ENCODE results near the gene SERPINA3. TPM values are rescaled to one million over a fixed set of nuclear protein-coding genes. Genes with fewer than 3 reads are reported as not detected.

SERPINA3 gene
- total RNA-seq, 5 donors from 2014 or later (not counting 1 experiment from before 2014, with no cell fraction given), result 4.0 to 6.1 (median 4.4) TPM; not detected in 2

GRCh38 chr14:94597788-94598187 is 14.4 kb upstream of the SERPINA3 start:
- DNase-seq, result no peak
- Mint-ChIP-seq H3K27ac (no peak overlapping the region), H3K9me3 (no peaks in the 10 kb centered on the region), H3K4me3 (no peak overlapping the region), H3K27me3 (peaks cover 15 to 19% of the 10 kb centered on the region in 2 donors), H3K36me3 (no peaks in the 10 kb centered on the region), H3K4me1 (no peaks in the 10 kb centered on the region)
- ChIA-PET POLR2A (no interaction called here), CTCF (no interaction called here)
- 100% methylated on average over 4 of the region's 5 CpGs for WGBS (ENCODE audit: insufficient coverage)
- Histone ChIP-seq H3K4me1 (ENCODE audit: control insufficient read depth in 1 of 2, extremely low read depth in 1 of 2, insufficient read depth in 2 of 2, low read length in 2 of 2) (no peaks in the 10 kb centered on the region), H3K36me3 (ENCODE audit: control insufficient read depth in 2 of 2, extremely low read depth in 1 of 2, insufficient read depth in 1 of 2, low read length in 1 of 2) (no peaks in the 10 kb centered on the region), H3K27ac (ENCODE audit: low read length) (no peak overlapping the region), H3K27me3 (replicated peaks in 1 of 2; ENCODE audit: control insufficient read depth in 2 of 2, extremely low read depth in 1 of 2, insufficient read depth in 2 of 2, low read length in 1 of 2) (peaks cover 0 to 19% of the 10 kb centered on the region in 2 experiments), H3K4me3 (ENCODE audit: control insufficient read depth in 1 of 2, extremely low read depth in 1 of 2, low read length in 1 of 2) (no peak overlapping the region), H3K9me3 (no peaks in the 10 kb centered on the region)
- no peak for ATAC-seq (replicated peaks in 1 of 4)

- H3K27ac ChIP-seq (ENCODE audit: low read length), result no peak overlapping the region
- ChIA-PET POLR2A (no interaction called here), CTCF (no interaction called here)
- no peaks in the 10 kb centered on the region for H3K36me3 ChIP-seq (ENCODE audit: control insufficient read depth in 2 of 2, extremely low read depth in 1 of 2, insufficient read depth in 1 of 2, low read length in 1 of 2)
- no peaks in the 10 kb centered on the region for H3K9me3 ChIP-seq
- Mint-ChIP-seq H3K36me3 (no peaks in the 10 kb centered on the region), H3K4me3 (no peak overlapping the region), H3K9me3 (no peaks in the 10 kb centered on the region), H3K27ac (no peak overlapping the region), H3K4me1 (no peaks in the 10 kb centered on the region), H3K27me3 (peaks cover 15 to 19% of the 10 kb centered on the region in 2 donors)
- H3K4me3 ChIP-seq (ENCODE audit: control insufficient read depth in 1 of 2, extremely low read depth in 1 of 2, low read length in 1 of 2), result no peak overlapping the region
- DNase-seq, result no peak
- 74% methylated on average over 7 of the region's 7 CpGs for WGBS (ENCODE audit: insufficient coverage)
- peaks cover 0 to 21% of the 10 kb centered on the region in 2 experiments for H3K27me3 ChIP-seq (replicated peaks in 1 of 2; ENCODE audit: control insufficient read depth in 2 of 2, extremely low read depth in 1 of 2, insufficient read depth in 2 of 2, low read length in 1 of 2)
- H3K4me1 ChIP-seq (ENCODE audit: control insufficient read depth in 1 of 2, extremely low read depth in 1 of 2, insufficient read depth in 2 of 2, low read length in 2 of 2), result no peaks in the 10 kb centered on the region
- ATAC-seq (replicated peaks in 1 of 4), result no peak
Measured at GRCh38 chr14:94598506-94598815, 13.7 kb upstream of the SERPINA3 start.

GRCh38 chr14:94598816-94599655 is 13.2 kb upstream of the SERPINA3 start:
- H3K27ac ChIP-seq (ENCODE audit: low read length), result no peak overlapping the region
- no peak for DNase-seq
- Mint-ChIP-seq H3K4me1 (no peaks in the 10 kb centered on the region), H3K36me3 (no peaks in the 10 kb centered on the region), H3K27me3 (peaks cover 15 to 19% of the 10 kb centered on the region in 2 donors), H3K9me3 (no peaks in the 10 kb centered on the region), H3K4me3 (no peak overlapping the region), H3K27ac (no peak overlapping the region)
- no peak overlapping the region for H3K4me3 ChIP-seq (ENCODE audit: control insufficient read depth in 1 of 2, extremely low read depth in 1 of 2, low read length in 1 of 2)
- ATAC-seq (replicated peaks in 1 of 4), result no peak
- WGBS (ENCODE audit: insufficient coverage), result 64% methylated on average over 6 of the region's 11 CpGs
- H3K4me1 ChIP-seq (ENCODE audit: control insufficient read depth in 1 of 2, extremely low read depth in 1 of 2, insufficient read depth in 2 of 2, low read length in 2 of 2), result no peaks in the 10 kb centered on the region
- H3K9me3 ChIP-seq, result no peaks in the 10 kb centered on the region
- no peaks in the 10 kb centered on the region for H3K36me3 ChIP-seq (ENCODE audit: control insufficient read depth in 2 of 2, extremely low read depth in 1 of 2, insufficient read depth in 1 of 2, low read length in 1 of 2)
- peaks cover 0 to 21% of the 10 kb centered on the region in 2 experiments for H3K27me3 ChIP-seq (replicated peaks in 1 of 2; ENCODE audit: control insufficient read depth in 2 of 2, extremely low read depth in 1 of 2, insufficient read depth in 2 of 2, low read length in 1 of 2)
- CTCF ChIA-PET, result no interaction called here
- POLR2A ChIA-PET, result no interaction called here

- 20% methylated on average over 1 of the region's 3 CpGs for whole genome bisulfite sequencing (ENCODE audit: insufficient coverage)
- Histone ChIP-seq H3K4me1 (ENCODE audit: control insufficient read depth in 1 of 2, extremely low read depth in 1 of 2, insufficient read depth in 2 of 2, low read length in 2 of 2) (no peaks in the 10 kb centered on the region), H3K27ac (ENCODE audit: low read length) (no peak overlapping the region), H3K27me3 (replicated peaks in 1 of 2; ENCODE audit: control insufficient read depth in 2 of 2, extremely low read depth in 1 of 2, insufficient read depth in 2 of 2, low read length in 1 of 2) (peaks cover 0 to 17% of the 10 kb centered on the region in 2 experiments), H3K9me3 (no peaks in the 10 kb centered on the region), H3K36me3 (ENCODE audit: control insufficient read depth in 2 of 2, extremely low read depth in 1 of 2, insufficient read depth in 1 of 2, low read length in 1 of 2) (no peaks in the 10 kb centered on the region), H3K4me3 (ENCODE audit: control insufficient read depth in 1 of 2, extremely low read depth in 1 of 2, low read length in 1 of 2) (no peak overlapping the region)
- DNase-seq (no peak), ATAC-seq (replicated peaks in 1 of 4) (no peak)
- ChIA-PET CTCF (no interaction called here), POLR2A (no interaction called here)
- Mint-ChIP-seq H3K36me3 (no peaks in the 10 kb centered on the region), H3K4me1 (no peaks in the 10 kb centered on the region), H3K9me3 (no peaks in the 10 kb centered on the region), H3K27ac (no peak overlapping the region), H3K4me3 (no peak overlapping the region), H3K27me3 (peaks cover 14% of the 10 kb centered on the region in 2 donors)
Measured at GRCh38 chr14:94599656-94600004, 12.6 kb upstream of the SERPINA3 start.

GRCh38 chr14:94600148-94600545 is 12.0 kb upstream of the SERPINA3 start:
- Mint-ChIP-seq H3K9me3 (no peaks in the 10 kb centered on the region), H3K4me1 (no peaks in the 10 kb centered on the region), H3K36me3 (no peaks in the 10 kb centered on the region), H3K27me3 (peaks cover 9 to 13% of the 10 kb centered on the region in 2 donors), H3K4me3 (no peak overlapping the region), H3K27ac (no peak overlapping the region)
- Histone ChIP-seq H3K4me3 (ENCODE audit: control insufficient read depth in 1 of 2, extremely low read depth in 1 of 2, low read length in 1 of 2) (no peak overlapping the region), H3K9me3 (no peaks in the 10 kb centered on the region), H3K27me3 (replicated peaks in 1 of 2; ENCODE audit: control insufficient read depth in 2 of 2, extremely low read depth in 1 of 2, insufficient read depth in 2 of 2, low read length in 1 of 2) (peaks cover 0 to 14% of the 10 kb centered on the region in 2 experiments), H3K27ac (ENCODE audit: low read length) (no peak overlapping the region), H3K36me3 (ENCODE audit: control insufficient read depth in 2 of 2, extremely low read depth in 1 of 2, insufficient read depth in 1 of 2, low read length in 1 of 2) (no peaks in the 10 kb centered on the region), H3K4me1 (ENCODE audit: control insufficient read depth in 1 of 2, extremely low read depth in 1 of 2, insufficient read depth in 2 of 2, low read length in 2 of 2) (no peaks in the 10 kb centered on the region)
- WGBS (ENCODE audit: insufficient coverage), result 85% methylated on average over 8 of the region's 11 CpGs
- POLR2A ChIA-PET, result no interaction called here
- no peak for DNase-seq
- no peak for ATAC-seq (replicated peaks in 1 of 4)
- CTCF ChIA-PET, result no interaction called here

- DNase-seq (no peak), ATAC-seq (replicated peaks in 1 of 4) (no peak)
- Histone ChIP-seq H3K9me3 (no peaks in the 10 kb centered on the region), H3K4me3 (ENCODE audit: control insufficient read depth in 1 of 2, extremely low read depth in 1 of 2, low read length in 1 of 2) (no peak overlapping the region), H3K27me3 (replicated peaks in 1 of 2; ENCODE audit: control insufficient read depth in 2 of 2, extremely low read depth in 1 of 2, insufficient read depth in 2 of 2, low read length in 1 of 2) (peaks cover 0 to 16% of the 10 kb centered on the region in 2 experiments), H3K27ac (ENCODE audit: low read length) (no peak overlapping the region), H3K4me1 (ENCODE audit: control insufficient read depth in 1 of 2, extremely low read depth in 1 of 2, insufficient read depth in 2 of 2, low read length in 2 of 2) (no peaks in the 10 kb centered on the region), H3K36me3 (ENCODE audit: control insufficient read depth in 2 of 2, extremely low read depth in 1 of 2, insufficient read depth in 1 of 2, low read length in 1 of 2) (no peaks in the 10 kb centered on the region)
- peaks cover 5 to 14% of the 10 kb centered on the region in 2 donors for H3K27me3 Mint-ChIP-seq
- POLR2A ChIA-PET, result no interaction called here
- no peak overlapping the region for H3K4me3 Mint-ChIP-seq
- H3K36me3 Mint-ChIP-seq, result no peaks in the 10 kb centered on the region
- WGBS (ENCODE audit: insufficient coverage), result 30% methylated on average over 5 of the region's 6 CpGs
- CTCF ChIA-PET, result no interaction called here
- H3K4me1 Mint-ChIP-seq, result no peaks in the 10 kb centered on the region
- no peaks in the 10 kb centered on the region for H3K9me3 Mint-ChIP-seq
- H3K27ac Mint-ChIP-seq, result no peak overlapping the region
Measured at GRCh38 chr14:94601884-94602391, 10.3 kb upstream of the SERPINA3 start.
